ENCODE results near the gene PAK6.
A peak's percentile ranks its signal among the peaks of the same experiment; 100 is the strongest.

PAK6 gene

DNA sequence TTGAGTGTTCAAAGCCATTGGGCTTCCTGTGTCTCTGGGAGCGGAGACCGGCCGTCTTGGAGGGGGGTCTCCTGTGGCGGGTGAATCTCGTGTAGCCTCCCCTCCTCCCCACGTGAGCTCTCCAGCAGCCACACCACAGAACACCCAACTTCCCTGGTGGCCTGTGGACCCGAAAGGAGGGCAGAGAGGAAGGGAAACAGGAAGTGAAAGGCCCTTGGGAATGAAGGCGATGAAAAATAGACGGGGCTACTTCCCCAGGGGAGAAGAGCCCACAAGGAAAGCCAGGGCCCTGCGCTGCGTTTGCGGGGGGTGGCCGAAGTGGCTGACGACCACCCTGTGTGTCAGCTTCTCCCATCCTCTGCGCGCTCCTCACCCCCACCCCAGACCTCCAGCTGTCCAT lies 38.6 kb downstream of the PAK6 start:
- Histone ChIP-seq H3K9me3 (ENCODE audit: insufficient read depth, low read length) (no peaks in the 10 kb centered on the region), H3K4me1 (ENCODE audit: low read length) (peaks cover 47% of the 10 kb centered on the region), H3K27me3 (ENCODE audit: low read depth, low read length) (peaks cover 17% of the 10 kb centered on the region), H3K9ac (ENCODE audit: low read length) (no peak overlapping the region), H3K36me3 (replicated peaks; ENCODE audit: low read depth, low read length) (no peaks in the 10 kb centered on the region), H3K4me2 (ENCODE audit: low read length) (peak overlapping the region; percentile 85), H4K20me1 (ENCODE audit: insufficient read depth, low read length) (no peaks in the 10 kb centered on the region), H2AFZ (ENCODE audit: low read depth, low read length) (no peak overlapping the region), H3K27ac (ENCODE audit: low read length) (no peak overlapping the region), H3K4me3 (ENCODE audit: low read length) (peak overlapping the region; percentile 62), H3K79me2 (ENCODE audit: low read length) (no peaks in the 10 kb centered on the region)
- TF ChIP-seq EZH2phosphoT487 (IDR thresholded peaks at IDR 0.05; ENCODE audit: low read depth), result no peak
- TF ChIP-seq, protein P1, sequence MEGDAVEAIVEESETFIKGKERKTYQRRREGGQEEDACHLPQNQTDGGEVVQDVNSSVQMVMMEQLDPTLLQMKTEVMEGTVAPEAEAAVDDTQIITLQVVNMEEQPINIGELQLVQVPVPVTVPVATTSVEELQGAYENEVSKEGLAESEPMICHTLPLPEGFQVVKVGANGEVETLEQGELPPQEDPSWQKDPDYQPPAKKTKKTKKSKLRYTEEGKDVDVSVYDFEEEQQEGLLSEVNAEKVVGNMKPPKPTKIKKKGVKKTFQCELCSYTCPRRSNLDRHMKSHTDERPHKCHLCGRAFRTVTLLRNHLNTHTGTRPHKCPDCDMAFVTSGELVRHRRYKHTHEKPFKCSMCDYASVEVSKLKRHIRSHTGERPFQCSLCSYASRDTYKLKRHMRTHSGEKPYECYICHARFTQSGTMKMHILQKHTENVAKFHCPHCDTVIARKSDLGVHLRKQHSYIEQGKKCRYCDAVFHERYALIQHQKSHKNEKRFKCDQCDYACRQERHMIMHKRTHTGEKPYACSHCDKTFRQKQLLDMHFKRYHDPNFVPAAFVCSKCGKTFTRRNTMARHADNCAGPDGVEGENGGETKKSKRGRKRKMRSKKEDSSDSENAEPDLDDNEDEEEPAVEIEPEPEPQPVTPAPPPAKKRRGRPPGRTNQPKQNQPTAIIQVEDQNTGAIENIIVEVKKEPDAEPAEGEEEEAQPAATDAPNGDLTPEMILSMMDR (IDR thresholded peaks at IDR 0.05; ENCODE audit: low read depth, low read length), result no peak

DNA sequence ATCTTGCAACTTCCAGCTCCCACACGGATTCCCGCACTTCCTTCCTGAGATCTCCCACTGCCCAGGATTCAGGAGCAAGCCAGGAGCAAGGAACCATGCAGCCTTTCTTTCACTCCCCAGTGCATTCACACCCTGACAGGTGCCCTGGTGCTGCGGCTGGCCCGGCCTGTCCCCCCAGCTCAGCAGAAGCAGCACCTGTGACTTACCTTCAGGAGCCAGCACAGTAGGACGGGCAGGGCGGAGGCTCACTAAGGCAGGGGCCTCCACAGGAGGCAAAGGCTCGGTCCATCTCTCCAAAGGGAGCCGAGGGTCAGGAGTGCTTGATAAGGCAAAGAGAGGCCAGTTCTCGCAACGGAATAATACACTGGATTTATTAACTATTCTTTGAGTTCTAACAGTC lies 39.2 kb downstream of the PAK6 start:
- no peak overlapping the region for H3K27ac ChIP-seq (ENCODE audit: low read length)

DNA sequence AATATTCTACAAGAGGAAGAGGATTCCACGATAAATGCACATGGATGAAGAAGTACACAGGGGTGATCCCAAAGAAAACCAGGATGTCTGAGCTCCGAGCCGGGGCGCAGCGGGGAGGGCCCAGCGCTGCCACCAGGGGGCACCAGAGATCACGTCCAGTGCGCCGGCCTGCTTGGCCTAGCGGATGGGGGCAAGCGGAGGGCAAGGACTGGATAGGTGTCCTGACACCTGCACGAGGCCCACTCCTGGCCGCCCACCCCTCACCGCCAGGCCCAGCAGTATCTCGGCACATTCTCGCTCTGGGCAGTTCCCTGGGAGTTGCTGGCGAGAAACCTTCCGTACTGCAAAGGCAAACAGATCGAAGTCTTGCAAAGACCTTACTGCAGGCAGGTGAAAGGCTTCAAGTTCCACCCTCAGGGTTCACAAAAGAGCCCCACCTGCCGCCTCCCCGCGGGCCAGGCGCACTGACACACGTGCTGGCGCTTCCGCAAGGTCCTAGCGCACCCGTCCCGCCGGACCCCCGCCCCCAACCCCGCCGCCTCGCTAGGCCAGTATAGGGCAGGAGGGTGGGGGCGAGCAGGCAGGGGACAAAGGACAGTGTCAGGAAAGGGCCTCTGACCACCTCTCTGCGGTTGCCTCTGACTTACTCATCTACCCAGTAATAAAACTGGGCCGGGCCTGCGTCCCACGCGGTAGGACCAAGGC lies 40.7 kb downstream of the PAK6 start:
- Histone ChIP-seq H3K36me3 (replicated peaks; ENCODE audit: low read depth, low read length) (no peaks in the 10 kb centered on the region), H3K27me3 (ENCODE audit: low read depth, low read length) (peaks cover 17% of the 10 kb centered on the region), H3K27ac (ENCODE audit: low read length) (no peak overlapping the region), H2AFZ (ENCODE audit: low read depth, low read length) (no peak overlapping the region), H3K9me3 (ENCODE audit: insufficient read depth, low read length) (no peaks in the 10 kb centered on the region), H4K20me1 (ENCODE audit: insufficient read depth, low read length) (no peaks in the 10 kb centered on the region), H3K4me3 (ENCODE audit: low read length) (peak overlapping the region; percentile 9; the same call in 1 of the 2 replicates), H3K79me2 (ENCODE audit: low read length) (no peaks in the 10 kb centered on the region), H3K4me1 (ENCODE audit: low read length) (peaks cover 41% of the 10 kb centered on the region), H3K4me2 (ENCODE audit: low read length) (peak overlapping the region; percentile 85), H3K9ac (ENCODE audit: low read length) (no peak overlapping the region)
- no peak for TF ChIP-seq EZH2phosphoT487 (IDR thresholded peaks at IDR 0.05; ENCODE audit: low read depth)
- TF ChIP-seq, protein P1 (IDR thresholded peaks at IDR 0.05; ENCODE audit: low read depth, low read length), result peak; percentile 97

More for the DNA sequence above, 39.2 kb downstream of the PAK6 start:
- Histone ChIP-seq H3K4me1 (ENCODE audit: low read length) (peaks cover 47% of the 10 kb centered on the region), H3K4me3 (ENCODE audit: low read length) (peak overlapping the region; percentile 62), H4K20me1 (ENCODE audit: insufficient read depth, low read length) (no peaks in the 10 kb centered on the region), H3K9ac (ENCODE audit: low read length) (no peak overlapping the region), H3K27me3 (ENCODE audit: low read depth, low read length) (peaks cover 17% of the 10 kb centered on the region), H2AFZ (ENCODE audit: low read depth, low read length) (no peak overlapping the region), H3K79me2 (ENCODE audit: low read length) (no peaks in the 10 kb centered on the region), H3K36me3 (replicated peaks; ENCODE audit: low read depth, low read length) (no peaks in the 10 kb centered on the region), H3K9me3 (ENCODE audit: insufficient read depth, low read length) (no peaks in the 10 kb centered on the region), H3K4me2 (ENCODE audit: low read length) (peak overlapping the region; percentile 85)
- TF ChIP-seq, protein P1 (IDR thresholded peaks at IDR 0.05; ENCODE audit: low read depth, low read length), result no peak
- no peak for TF ChIP-seq EZH2phosphoT487 (IDR thresholded peaks at IDR 0.05; ENCODE audit: low read depth)

DNA sequence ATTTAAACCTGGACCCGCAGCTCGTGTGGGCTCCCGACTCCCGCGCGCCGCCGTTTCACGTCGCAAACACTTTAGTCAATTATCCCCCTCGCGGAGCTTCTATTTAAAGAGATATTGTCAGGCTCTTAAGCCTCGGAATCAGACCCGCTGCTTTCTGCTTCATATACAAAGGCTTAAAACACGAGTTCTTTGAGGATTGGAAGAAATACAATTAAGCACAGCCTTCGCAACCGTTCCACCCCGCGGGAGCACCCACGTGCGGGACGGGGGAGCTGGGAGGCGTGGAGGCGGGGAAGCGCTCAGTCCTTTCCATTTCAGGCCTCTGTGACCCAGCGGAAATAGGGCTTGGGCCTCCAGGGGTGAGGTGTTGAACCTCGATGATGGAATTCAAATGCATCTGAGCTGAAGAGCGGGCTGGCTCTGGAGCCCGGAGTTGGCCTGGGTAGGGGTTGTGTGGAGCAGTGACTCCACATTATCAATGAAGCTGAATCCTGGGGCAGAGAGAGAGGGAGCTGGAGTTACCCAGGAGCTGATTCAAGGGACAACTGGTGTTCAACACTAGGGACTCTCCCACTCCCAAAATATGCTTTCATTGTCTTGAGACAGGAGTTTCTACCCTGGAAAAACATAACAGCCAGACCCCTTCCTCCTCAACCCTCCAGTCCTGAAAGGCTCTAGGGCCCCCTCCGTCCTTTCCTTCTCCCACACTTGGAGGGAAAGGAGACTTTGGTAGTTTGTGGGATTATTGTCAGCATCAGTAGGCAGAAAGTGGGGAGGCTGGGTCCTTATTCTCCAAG lies 41.6 kb downstream of the PAK6 start:
- no peak overlapping the region for H3K4me3 ChIP-seq (ENCODE audit: low read length)
- peaks cover 17% of the 10 kb centered on the region for H3K27me3 ChIP-seq (ENCODE audit: low read depth, low read length)
- H3K9ac ChIP-seq (ENCODE audit: low read length), result no peak overlapping the region
- no peaks in the 10 kb centered on the region for H3K9me3 ChIP-seq (ENCODE audit: insufficient read depth, low read length)
- H3K79me2 ChIP-seq (ENCODE audit: low read length), result no peaks in the 10 kb centered on the region
- H3K4me2 ChIP-seq (ENCODE audit: low read length), result no peak overlapping the region
- peaks cover 47% of the 10 kb centered on the region for H3K4me1 ChIP-seq (ENCODE audit: low read length)
- H3K27ac ChIP-seq (ENCODE audit: low read length), result no peak overlapping the region
- no peaks in the 10 kb centered on the region for H3K36me3 ChIP-seq (replicated peaks; ENCODE audit: low read depth, low read length)
- H4K20me1 ChIP-seq (ENCODE audit: insufficient read depth, low read length), result no peaks in the 10 kb centered on the region
- TF ChIP-seq, protein P1 (IDR thresholded peaks at IDR 0.05; ENCODE audit: low read depth, low read length), result no peak
- no peak for TF ChIP-seq EZH2phosphoT487 (IDR thresholded peaks at IDR 0.05; ENCODE audit: low read depth)
- H2AFZ ChIP-seq (ENCODE audit: low read depth, low read length), result no peak overlapping the region
